Left ventricle myocardium superior (tissue), 1 donor: ENCODE measurements around the gene RPS18. TPM values are rescaled to one million over a fixed set of nuclear protein-coding genes. Genes with fewer than 3 reads are reported as not detected.
"Not testable (repeated sequence)": the region's sequence is repeated elsewhere in the genome, so short reads cannot be mapped to it uniquely, and the experiment has no call there.

Experiments used
- ATAC-seq: fragments of 200-7000 bp; cut with Tn5 transposase; one replicate; pipeline ENCODE4 v1.9.1; 2020; ENCODE audit warnings: mild to moderate bottlenecking, moderate library complexity
- DNase-seq: peaks from one replicate; pipeline ENCODE4 v3.0.0-alpha.2; 2020
- intact Hi-C: fragments of 100-400 bp; cut with micrococcal nuclease; formaldehyde crosslinking; loops from one replicate; pipeline ENCODE4 v1.11.0; 2022
- long read RNA-seq: library from polyadenylated mRNA; unstranded; transcript quantifications from one replicate; pipeline ENCODE4 v2.0.0, GENCODE V29; 2021
- total RNA-seq: library from RNA; stranded (reverse); fragmentation: NEBNext Ultra II Directional; extraction: Animal tissue kit (Norgen Biotek cat#: 25700); gene quantifications from one replicate; pipeline ENCODE4 v1.2.1, GENCODE V29; 2021
- donor health status: DM: no; HTN: yes; CAD: no; lungs with severe emphysema.

RPS18 gene
- total RNA-seq: 931 TPM
- long read RNA-seq, transcript RPS18-236 (5 exons, 996 nt): minor isoform, 7 of 413 reads
- long read RNA-seq, transcript RPS18-230 (6 exons, 613 nt): major isoform, 376 of 413 reads
- long read RNA-seq, partial matches to known transcripts: 23 of 413 reads
- long read RNA-seq, other reads (novel, unspliced or antisense): 3 of 413 reads

- intact Hi-C loops: no loop called here
- peak; percentile 91 for DNase-seq
- peak; percentile 96 for ATAC-seq
Measured at GRCh38 chr6:33271468-33272274, at the start of gene RPS18, which contains the start of gene VPS52. TSS of gene RPS18 (plus strand) at chr6:33272075. CDS start at chr6:33272120, 45 bp downstream. TSS of gene VPS52 (minus strand) at chr6:33271876. CDS start at chr6:33271675, 201 bp downstream.

- intact Hi-C loops: not testable (repeated sequence)
Measured at GRCh38 chr6:33226503-33227120, 45.3 kb upstream of the RPS18 start.

GRCh38 chr6:33235221-33235634 lies 36.6 kb upstream of the RPS18 start:
- intact Hi-C loops: no loop called here
- DNase-seq (no peak), ATAC-seq (no peak)

More at GRCh38 chr6:33226503-33227120, 45.3 kb upstream of the RPS18 start:
- DNase-seq, ATAC-seq: not testable (repeated sequence)

- ATAC-seq: no peak
- no peak for DNase-seq
- intact Hi-C loops: no loop called here
Measured at GRCh38 chr6:33236328-33236727, 35.5 kb upstream of the RPS18 start.

- ATAC-seq (no peak), DNase-seq (no peak)
- intact Hi-C loops: no loop called here
Measured at GRCh38 chr6:33236852-33237251, 35.0 kb upstream of the RPS18 start.

GRCh38 chr6:33237741-33238140 lies 34.1 kb upstream of the RPS18 start:
- no peak for ATAC-seq
- DNase-seq: no peak
- intact Hi-C loops: no loop called here

GRCh38 chr6:33241968-33242367 lies 29.9 kb upstream of the RPS18 start:
- DNase-seq (no peak), ATAC-seq (no peak)
- intact Hi-C loops: loop anchor here (10.0 kb wide), 1 partner anchor 227 kb away; no protein-coding TSS in a partner anchor

GRCh38 chr6:33243476-33243875 lies 28.4 kb upstream of the RPS18 start:
- intact Hi-C loops: loop anchor here (10.0 kb wide), 1 partner anchor 229 kb away; no protein-coding TSS in a partner anchor
- ATAC-seq: no peak
- DNase-seq: no peak

GRCh38 chr6:33247977-33248642 lies 23.8 kb upstream of the RPS18 start:
- intact Hi-C loops: loop anchor here (5.0 to 10.0 kb wide), 2 partner anchors 86 to 233 kb away; no protein-coding TSS in a partner anchor
- peak; percentile 76 for ATAC-seq
- DNase-seq: peak; percentile 91

- DNase-seq (no peak), ATAC-seq (peak; percentile 18)
- intact Hi-C loops: loop anchor here (5.0 to 10.0 kb wide), 2 partner anchors 86 to 234 kb away; no protein-coding TSS in a partner anchor
Measured at GRCh38 chr6:33248643-33248931, 23.3 kb upstream of the RPS18 start.

- ATAC-seq (peak; percentile 96), DNase-seq (peak; percentile 97)
- intact Hi-C loops: loop anchor here (5.0 to 10.0 kb wide), 2 partner anchors 87 to 234 kb away; no protein-coding TSS in a partner anchor
Measured at GRCh38 chr6:33248932-33249731, 22.7 kb upstream of the RPS18 start.

GRCh38 chr6:33249732-33250630 lies 21.9 kb upstream of the RPS18 start:
- DNase-seq: peak; percentile 32
- peak; percentile 3 for ATAC-seq
- intact Hi-C loops: loop anchor here (5.0 to 10.0 kb wide), 2 partner anchors 88 to 235 kb away; no protein-coding TSS in a partner anchor

- ATAC-seq (no peak), DNase-seq (no peak)
- intact Hi-C loops: no loop called here
Measured at GRCh38 chr6:33250731-33251130, 21.1 kb upstream of the RPS18 start.

- no peak for ATAC-seq
- no peak for DNase-seq
- intact Hi-C loops: no loop called here
Measured at GRCh38 chr6:33251395-33252012, 20.4 kb upstream of the RPS18 start.

GRCh38 chr6:33252759-33253158 lies 19.1 kb upstream of the RPS18 start:
- DNase-seq (no peak), ATAC-seq (no peak)
- intact Hi-C loops: no loop called here

GRCh38 chr6:33254591-33254990 lies 17.3 kb upstream of the RPS18 start:
- ATAC-seq: no peak
- intact Hi-C loops: no loop called here
- DNase-seq: no peak

- DNase-seq (no peak), ATAC-seq (no peak)
- intact Hi-C loops: no loop called here
Measured at GRCh38 chr6:33259032-33259431, 12.8 kb upstream of the RPS18 start.
